GM19238 (cell line): ENCODE data around the gene ADGRV1.

Experiments
- DNase-seq: peaks from one replicate; pipeline ENCODE4 v3.0.0; 2011; ENCODE audit warnings: low spot score; ENCODE audit not compliant: insufficient read length

Gene ADGRV1

DNA sequence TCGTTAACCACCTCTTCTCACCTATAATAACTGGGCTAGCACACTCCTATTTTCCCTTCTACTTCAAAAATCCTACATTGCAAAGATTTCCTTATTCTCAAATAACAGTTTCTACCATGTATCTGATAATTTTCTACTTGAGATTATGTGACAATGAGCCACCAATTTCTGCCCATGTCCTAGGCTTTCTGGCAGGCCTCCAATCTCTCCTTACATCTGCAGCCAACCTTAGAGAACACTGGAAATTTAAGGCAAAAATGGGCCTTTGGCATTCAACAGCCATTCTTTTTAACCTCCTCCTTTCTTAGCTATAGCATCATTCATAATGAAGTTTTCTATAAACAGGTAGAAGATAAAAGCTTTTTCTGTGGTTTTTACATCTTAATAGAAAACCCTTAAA is 599.4 kb downstream of the ADGRV1 start:
- DNase-seq: no peak

- no peak for DNase-seq
These were observed 601.0 kb downstream of the ADGRV1 start for GRCh38 chr5:91159647-91160046.

GRCh38 chr5:91160714-91161285 is 602.2 kb downstream of the ADGRV1 start:
- no peak for DNase-seq

- DNase-seq: peak; percentile 19
These were observed 604.2 kb downstream of the ADGRV1 start for GRCh38 chr5:91162534-91163381.

GRCh38 chr5:91164424-91164823 is 605.8 kb downstream of the ADGRV1 start:
- DNase-seq: no peak

DNA sequence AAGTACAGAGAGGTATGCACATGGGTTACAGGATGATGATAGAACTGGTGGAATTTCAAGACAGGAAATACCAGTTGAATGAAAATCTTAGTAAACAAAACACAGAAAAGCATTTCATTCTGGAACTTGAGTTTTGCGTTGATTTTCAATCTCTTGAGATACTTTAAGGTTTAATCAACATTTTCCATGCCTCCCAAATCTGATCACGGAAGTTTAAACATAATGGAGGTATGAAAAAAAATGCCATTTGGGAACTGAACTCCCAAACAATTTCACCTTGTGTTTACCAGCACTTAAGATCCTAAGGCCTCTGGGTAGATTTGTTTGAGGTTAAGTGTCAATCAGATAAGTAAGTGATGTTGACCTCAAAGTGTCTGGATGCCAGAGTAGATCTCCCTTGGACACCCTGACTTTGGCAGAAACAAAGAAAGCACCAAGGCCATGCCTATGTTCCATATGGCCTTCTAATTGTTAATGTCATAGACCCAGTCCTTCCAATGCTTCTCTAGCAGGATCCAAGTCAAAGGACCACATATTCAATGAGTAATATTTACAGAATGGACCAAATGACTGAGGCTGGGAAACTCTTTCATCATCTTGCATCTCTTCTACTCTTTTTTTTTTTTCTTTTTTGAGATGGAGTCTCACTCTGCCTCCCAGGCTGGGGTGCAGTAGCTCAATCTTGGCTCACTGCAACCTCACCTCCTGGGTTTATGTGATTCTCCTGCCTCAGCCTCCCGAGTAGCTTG is 607.6 kb downstream of the ADGRV1 start:
- no peak for DNase-seq

GRCh38 chr5:91168859-91169258 is 610.3 kb downstream of the ADGRV1 start:
- no peak for DNase-seq

DNA sequence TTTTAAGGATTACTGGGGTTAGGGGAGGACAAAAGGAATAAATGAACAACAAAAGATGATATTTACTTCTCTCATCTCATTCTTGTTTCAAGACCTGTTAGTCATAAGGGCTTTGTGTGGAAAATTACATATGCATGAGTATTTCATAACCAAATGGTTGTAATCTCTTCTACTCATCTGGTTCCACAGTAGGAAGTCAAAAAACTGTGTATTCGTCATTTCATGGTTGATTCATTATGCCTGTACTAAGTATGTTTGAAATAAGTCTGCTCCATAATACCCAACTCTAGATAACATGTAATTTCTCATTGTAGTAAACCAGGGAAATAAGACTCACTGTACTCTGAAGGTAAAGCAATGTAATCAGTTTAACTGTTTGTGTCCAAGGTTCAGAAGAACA is 611.7 kb downstream of the ADGRV1 start:
- no peak for DNase-seq

DNA sequence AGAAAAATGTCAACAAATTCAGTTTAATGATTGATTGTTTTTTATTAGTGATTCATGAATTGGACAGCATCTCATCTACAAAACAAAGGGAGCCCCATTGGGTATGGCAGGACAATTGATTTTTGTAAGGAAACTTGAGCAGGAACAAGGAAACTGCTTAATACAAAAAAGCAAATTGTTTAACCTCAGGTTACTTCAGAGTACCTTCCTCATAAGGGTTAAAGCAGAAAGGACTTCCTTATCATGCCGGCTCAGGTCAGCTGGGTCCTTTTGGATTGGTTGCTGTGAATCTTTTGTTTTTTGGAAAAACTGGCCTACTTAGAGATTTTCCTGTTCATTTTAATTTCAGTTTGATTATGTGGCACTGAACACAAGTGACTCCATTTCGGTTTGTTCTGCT is 612.7 kb downstream of the ADGRV1 start:
- DNase-seq: no peak

DNA sequence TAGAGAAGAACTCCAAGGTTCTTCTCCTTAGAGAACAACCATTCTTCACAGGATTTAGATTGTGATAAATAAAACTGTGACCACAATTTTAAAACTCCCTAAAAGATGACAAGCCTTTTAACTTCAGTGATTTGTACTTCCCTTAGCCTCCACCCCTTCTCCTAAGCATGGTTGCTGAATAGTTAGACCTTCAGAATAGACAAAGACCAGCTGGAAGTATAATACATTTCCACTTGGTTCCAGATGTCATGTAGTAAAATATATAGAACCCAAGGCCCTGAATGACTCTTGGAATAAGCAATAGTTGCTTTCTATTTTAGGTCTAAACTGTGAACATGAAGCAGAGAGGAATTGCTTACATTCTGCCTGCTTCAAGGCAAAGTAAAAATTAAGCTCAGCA is 615.8 kb downstream of the ADGRV1 start:
- no peak for DNase-seq

- no peak for DNase-seq
These were observed 617.1 kb downstream of the ADGRV1 start for GRCh38 chr5:91175708-91176107.

- DNase-seq: no peak
These were observed 617.9 kb downstream of the ADGRV1 start for GRCh38 chr5:91176288-91177016.

GRCh38 chr5:91177085-91177484 is 618.5 kb downstream of the ADGRV1 start:
- no peak for DNase-seq

DNA sequence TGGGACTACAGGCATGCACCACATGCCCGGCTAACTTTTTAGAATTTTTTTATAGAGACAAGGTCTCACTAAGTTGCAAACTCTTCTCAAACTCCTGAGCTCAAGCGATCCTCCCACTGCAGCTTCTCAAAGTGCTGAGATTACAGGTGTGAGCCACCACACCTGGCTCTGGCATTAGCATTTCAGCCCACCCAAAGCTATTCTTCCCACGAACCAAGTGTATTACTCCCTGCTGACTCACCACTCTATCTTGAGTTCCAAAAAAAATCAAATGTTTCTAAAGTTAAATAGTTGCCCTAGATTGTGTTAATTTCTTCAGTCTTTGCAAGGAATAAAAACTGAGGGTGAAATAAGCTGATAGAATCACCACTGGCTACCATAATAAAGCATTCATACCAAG is 619.0 kb downstream of the ADGRV1 start:
- DNase-seq: no peak

DNA sequence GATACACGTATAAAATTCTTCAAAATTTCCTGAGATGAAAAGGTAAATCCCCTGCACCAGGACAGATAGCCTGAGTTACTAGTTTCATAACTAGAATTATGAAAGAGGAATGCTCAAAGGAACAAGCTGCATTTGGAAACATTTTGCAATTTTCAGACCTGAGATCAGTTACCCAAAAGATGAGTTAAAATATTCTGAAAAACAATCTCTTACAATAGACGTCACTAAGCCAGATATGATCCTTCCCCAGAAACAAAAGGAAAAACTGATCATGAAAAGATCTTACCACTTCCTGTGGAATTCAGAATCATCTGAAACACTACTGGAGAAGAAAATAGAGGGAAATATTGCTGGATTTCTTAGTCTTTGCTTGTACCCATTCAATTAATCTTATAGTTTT is 619.9 kb downstream of the ADGRV1 start:
- DNase-seq: no peak

- DNase-seq: no peak
These were observed 620.4 kb downstream of the ADGRV1 start for GRCh38 chr5:91179018-91179417.

DNA sequence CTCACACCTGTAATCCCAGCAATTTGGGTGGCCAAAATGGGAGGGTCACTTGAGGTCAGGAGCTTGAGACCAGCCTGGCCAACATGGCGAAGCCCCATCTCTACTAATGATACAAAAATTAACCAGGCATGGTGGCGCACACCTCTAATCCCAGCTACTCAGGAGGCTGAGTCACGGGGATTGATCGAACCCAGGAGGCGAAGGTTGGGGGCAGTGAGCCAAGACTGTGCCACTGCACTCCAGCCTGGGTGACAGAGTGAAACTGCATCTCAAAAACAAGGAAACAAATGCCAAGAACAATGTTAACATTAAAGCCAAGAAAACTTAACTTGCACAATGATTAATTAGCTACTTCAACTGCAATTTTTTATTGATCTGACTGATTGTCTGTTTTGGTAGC is 621.9 kb downstream of the ADGRV1 start:
- DNase-seq: no peak

GRCh38 chr5:91182763-91183162 is 624.2 kb downstream of the ADGRV1 start:
- DNase-seq: no peak

- DNase-seq: no peak
These were observed 625.1 kb downstream of the ADGRV1 start for GRCh38 chr5:91183743-91184142.

DNA sequence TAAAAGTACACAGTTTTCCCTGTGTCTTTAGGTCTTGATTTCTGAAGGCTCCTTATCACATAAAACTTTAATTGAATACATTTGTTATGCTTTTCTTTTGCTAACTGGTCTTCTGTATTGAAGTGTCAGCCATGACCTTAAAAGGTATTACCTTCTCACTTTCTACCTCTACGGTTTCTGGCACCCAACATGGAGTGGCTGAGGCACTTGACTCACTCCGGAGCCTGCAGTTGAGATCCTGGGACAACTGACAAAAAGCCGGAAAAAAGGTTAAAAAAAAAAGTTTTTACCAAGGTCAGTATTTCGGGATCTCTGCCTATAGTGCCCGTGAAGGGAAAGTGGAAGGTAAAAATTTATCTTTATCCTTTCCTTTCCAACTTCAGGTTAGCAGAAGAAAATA is 627.5 kb downstream of the ADGRV1 start:
- DNase-seq: no peak

DNA sequence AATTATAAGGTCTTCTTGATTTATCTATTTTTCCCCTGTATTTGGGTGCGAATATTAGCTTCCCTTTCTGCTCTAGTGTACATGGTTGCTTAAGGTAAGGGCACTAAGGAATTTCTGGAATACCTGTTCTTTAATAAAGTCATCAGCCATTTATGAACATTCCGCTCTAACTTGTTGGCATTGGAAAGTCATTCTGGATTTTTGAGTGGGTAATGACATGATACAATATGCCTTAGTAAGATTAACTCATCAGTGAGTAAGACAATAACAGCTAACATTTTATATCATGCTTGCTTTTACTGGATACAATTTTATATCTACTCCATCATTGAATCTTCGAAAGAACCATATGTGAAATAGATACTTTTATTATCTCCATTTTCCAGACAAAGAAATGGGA is 628.4 kb downstream of the ADGRV1 start:
- no peak for DNase-seq

DNA sequence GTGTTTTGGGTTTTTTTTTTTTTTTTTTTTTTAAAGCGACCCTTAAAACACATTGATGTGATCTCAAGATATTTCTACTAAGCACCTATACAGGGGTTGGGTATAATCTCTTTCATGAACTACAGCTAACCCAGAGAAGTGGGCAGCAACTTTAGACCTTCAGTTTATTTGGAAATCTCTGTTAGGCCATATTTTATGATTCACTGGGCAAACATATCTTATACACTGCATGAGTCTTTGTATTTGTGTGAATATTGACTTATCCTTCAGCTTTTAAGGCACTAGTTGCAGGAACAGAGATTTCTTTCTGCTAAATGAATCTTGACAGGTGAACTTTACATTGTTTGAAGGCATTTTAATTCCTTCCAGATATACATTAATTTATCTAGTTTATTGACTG is 630.2 kb downstream of the ADGRV1 start:
- DNase-seq: no peak
